C1 segment of cervical spinal cord (tissue), 14 donors: Measurements from ENCODE around the gene CDC5L.
"Not testable (repeated sequence)": the region's sequence is repeated elsewhere in the genome, so short reads cannot be mapped to it uniquely, and the experiment has no call there.

Experiments used
- DNase-seq, 14 donors: peaks; one replicate each; lab custom pipeline; 2025; lab: John Stamatoyannopoulos, UW

CDC5L gene

GRCh38 chr6:44415449-44415848 is 27.9 kb downstream of the CDC5L start:
- no peak for DNase-seq

GRCh38 chr6:44415873-44416502 is 28.5 kb downstream of the CDC5L start:
- DNase-seq = no peak

GRCh38 chr6:44422531-44422930 is 35.0 kb downstream of the CDC5L start:
- DNase-seq = no peak

GRCh38 chr6:44423306-44423705 is 35.8 kb downstream of the CDC5L start:
- no peak for DNase-seq

- no peak for DNase-seq
Measured at GRCh38 chr6:44425951-44426350, 38.4 kb downstream of the CDC5L start.

GRCh38 chr6:44428682-44429081 is 41.2 kb downstream of the CDC5L start:
- DNase-seq = no peak

- no peak for DNase-seq
Measured at GRCh38 chr6:44430326-44430725, 42.8 kb downstream of the CDC5L start.

GRCh38 chr6:44431118-44431725 is 43.7 kb downstream of the CDC5L start:
- DNase-seq = peak in 2 of 14 donors; percentile 2

- no peak for DNase-seq
Measured at GRCh38 chr6:44432227-44432626, 44.7 kb downstream of the CDC5L start.

GRCh38 chr6:44432726-44433125 is 45.2 kb downstream of the CDC5L start:
- DNase-seq = no peak

GRCh38 chr6:44435500-44435899 is 48.0 kb downstream of the CDC5L start:
- DNase-seq = no peak

GRCh38 chr6:44438827-44439226 is 51.3 kb downstream of the CDC5L start:
- no peak for DNase-seq

GRCh38 chr6:44439270-44440045 is 52.0 kb downstream of the CDC5L start:
- DNase-seq = no peak

- no peak for DNase-seq
Measured at GRCh38 chr6:44441091-44441855, 53.8 kb downstream of the CDC5L start.

GRCh38 chr6:44442236-44442635 is 54.7 kb downstream of the CDC5L start:
- DNase-seq = no peak

GRCh38 chr6:44442833-44443444 is 55.4 kb downstream of the CDC5L start:
- DNase-seq = no peak

- no peak for DNase-seq
Measured at GRCh38 chr6:44444853-44445252, 57.3 kb downstream of the CDC5L start.

GRCh38 chr6:44446626-44447300 is 59.3 kb downstream of the CDC5L start:
- no peak for DNase-seq

GRCh38 chr6:44449181-44449580 is 61.7 kb downstream of the CDC5L start:
- not testable (repeated sequence) for DNase-seq

GRCh38 chr6:44451803-44452695 is 64.5 kb downstream of the CDC5L start:
- DNase-seq = no peak
